GM23248 (cell line): ENCODE measurements around the gene TEX12. TPM values are rescaled to one million over a fixed set of nuclear protein-coding genes. Genes with fewer than 3 reads are reported as not detected.

Experiments used
- DNase-seq: peaks from one replicate; pipeline ENCODE4 v3.0.0-alpha.2; 2015
- H2AFZ ChIP-seq: fragments of 200-600 bp; sonication (generic); 2 replicates; pipeline ENCODE4 v1.6.1; 2016; ENCODE audit warnings: antibody characterized with exemption
- H3F3A ChIP-seq: fragments of 200-600 bp; sonication (generic); 2 replicates; pipeline ENCODE4 v1.6.1; 2016; ENCODE audit warnings: mild to moderate bottlenecking, antibody characterized with exemption, mixed run types; ENCODE audit not compliant: insufficient read depth
- H3K27ac ChIP-seq: fragments of 200-600 bp; sonication (generic); 2 replicates; pipeline ENCODE4 v1.5.1; 2016; ENCODE audit warnings: mild to moderate bottlenecking
- H3K27me3 ChIP-seq: fragments of 200-600 bp; sonication (generic); replicated peaks from 2 replicates; pipeline ENCODE4 v1.6.1; 2016; ENCODE audit warnings: mild to moderate bottlenecking; ENCODE audit not compliant: insufficient read depth
- H3K36me3 ChIP-seq: fragments of 200-600 bp; sonication (generic); 2 replicates; pipeline ENCODE4 v1.6.1; 2016; ENCODE audit warnings: low read depth, mild to moderate bottlenecking
- H3K4me1 ChIP-seq: fragments of 200-600 bp; sonication (generic); 2 replicates; pipeline ENCODE4 v1.6.1; 2016; ENCODE audit warnings: mild to moderate bottlenecking; ENCODE audit not compliant: insufficient read depth
- H3K4me2 ChIP-seq: fragments of 200-600 bp; sonication (generic); one replicate; pipeline ENCODE4 v1.6.1; 2016; ENCODE audit warnings: mild to moderate bottlenecking; ENCODE audit not compliant: unreplicated experiment
- H3K4me3 ChIP-seq: fragments of 200-600 bp; sonication (generic); 2 replicates; pipeline ENCODE4 v1.5.1; 2016; ENCODE audit warnings: mild to moderate bottlenecking
- H3K79me2 ChIP-seq: fragments of 200-600 bp; sonication (generic); 2 replicates; pipeline ENCODE4 v1.6.1; 2016; ENCODE audit warnings: mild to moderate bottlenecking; ENCODE audit not compliant: insufficient read depth
- H3K9ac ChIP-seq: fragments of 200-600 bp; sonication (generic); 2 replicates; pipeline ENCODE4 v1.6.1; 2016; ENCODE audit warnings: mild to moderate bottlenecking
- H3K9me2 ChIP-seq: fragments of 200-600 bp; sonication (generic); 2 replicates; pipeline ENCODE4 v1.6.1; 2016; ENCODE audit warnings: mixed run types, mild to moderate bottlenecking, moderate library complexity; ENCODE audit not compliant: insufficient read depth
- H3K9me3 ChIP-seq: fragments of 200-600 bp; sonication (generic); one replicate; pipeline ENCODE4 v1.6.1; 2017; ENCODE audit warnings: low read depth
- H4K20me1 ChIP-seq: fragments of 200-600 bp; sonication (generic); 2 replicates; pipeline ENCODE4 v1.6.0; 2016; ENCODE audit not compliant: insufficient read depth
- EZH2 ChIP-seq: fragments of 200-600 bp; sonication (generic); IDR thresholded peaks from 2 replicates; pipeline ENCODE4 v1.6.1; 2018; ENCODE audit warnings: antibody characterized with exemption, mild to moderate bottlenecking; ENCODE audit not compliant: insufficient read depth, poor library complexity, severe bottlenecking
- EZH2phosphoT487 ChIP-seq: fragments of 200-600 bp; sonication (generic); IDR thresholded peaks from 2 replicates; pipeline ENCODE4 v1.6.1; 2018; ENCODE audit warnings: antibody characterized with exemption, moderate library complexity, mild to moderate bottlenecking, low read depth; ENCODE audit not compliant: insufficient read depth
- WGBS, 2 experiments: methylation state at CpG; one replicate each; pipeline ENCODE4 v1.1.6; 2015 to 2017; ENCODE audit warnings: low lambda C conversion rate in 2 of 2, low coverage in 1 of 2; ENCODE audit errors: missing lambda C conversion rate in 2 of 2; 5-methylcytosine and 5-hydroxymethylcytosine counted together
- in situ Hi-C: fragments of 300-500 bp; cut with MboI; formaldehyde crosslinking; loops from 2 replicates; pipeline ENCODE4 v1.15.0; 2020
- polyA plus RNA-seq: library from polyadenylated mRNA; unstranded; fragments of >200 nt; fragmentation: Nextera tagmentation; extraction: Ambion mirVana; gene quantifications from 2 replicates; pipeline ENCODE4 v1.2.1, GENCODE V29; 2016
- total RNA-seq: library from RNA; depleted of rRNA; stranded (reverse); fragments of >200 nt; shearing (Covaris generic); gene quantifications from 2 replicates; pipeline ENCODE4 v1.2.3, GENCODE V29; 2014

The TEX12 gene
- total and polyA plus RNA-seq, 2 experiments from 2014 or later: 2.2 TPM; not detected in 1

- H2AFZ ChIP-seq: peak within 1 kb of the TSS; percentile 65
- peak; percentile 87 for DNase-seq
- in situ Hi-C loops: no loop called here
- peak within 1 kb of the TSS; percentile 84 for H3K4me2 ChIP-seq
- no peaks in the 10 kb centered on the region for H3K9me3 ChIP-seq
- no peaks in the 10 kb centered on the region for H3K27me3 ChIP-seq
- H3K9me2 ChIP-seq: no peaks in the 10 kb centered on the region
- H3K4me3 ChIP-seq: peak within 1 kb of the TSS; percentile 65
- no peaks in the 10 kb centered on the region for H4K20me1 ChIP-seq
- H3K36me3 ChIP-seq: no peaks in the 10 kb centered on the region
- TF ChIP-seq EZH2: no peak
- TF ChIP-seq EZH2phosphoT487: no peak
- H3K4me1 ChIP-seq: peaks cover 28% of the 10 kb centered on the region
- 3 to 4% methylated on average over 11 of the region's 11 CpGs for WGBS, 2 experiments
- H3K27ac ChIP-seq: peak within 1 kb of the TSS; percentile 30; the same call in 1 of the 2 replicates
- peaks cover 8% of the 10 kb centered on the region; the same call in 1 of the 2 replicates for H3F3A ChIP-seq
- H3K9ac ChIP-seq: peak within 1 kb of the TSS; percentile 71
- H3K79me2 ChIP-seq: no peaks in the 10 kb centered on the region
These were observed 7.8 kb downstream of the TEX12 start, which contains the start of gene BCO2 for GRCh38 chr11:112174789-112175598. BCO2 (plus strand) TSS chr11:112175512; CDS start chr11:112175602, 90 bp downstream.

GRCh38 chr11:112175599-112175952 is 8.4 kb downstream of the TEX12 start:
- Histone ChIP-seq H3K9me2 (no peaks in the 10 kb centered on the region), H3K27ac (peak overlapping the region; percentile 30; the same call in 1 of the 2 replicates), H2AFZ (peak overlapping the region; percentile 65), H3K9ac (peak overlapping the region; percentile 71), H3K4me3 (peak overlapping the region; percentile 65), H3K36me3 (no peaks in the 10 kb centered on the region), H3F3A (peaks cover 8% of the 10 kb centered on the region; the same call in 1 of the 2 replicates), H4K20me1 (no peaks in the 10 kb centered on the region), H3K9me3 (no peaks in the 10 kb centered on the region), H3K4me2 (peak overlapping the region; percentile 84), H3K27me3 (no peaks in the 10 kb centered on the region), H3K4me1 (peaks cover 28% of the 10 kb centered on the region), H3K79me2 (no peaks in the 10 kb centered on the region)
- no peak for DNase-seq
- no peak for TF ChIP-seq EZH2
- no peak for TF ChIP-seq EZH2phosphoT487
- in situ Hi-C loops: no loop called here
- 25 to 29% methylated on average over 4 of the region's 4 CpGs for WGBS, 2 experiments

- Histone ChIP-seq H3K9me2 (no peaks in the 10 kb centered on the region), H2AFZ (0 out of 2 replicates have a peak overlapping the region, but pooled peaks have one; percentile 65), H3K4me1 (peaks cover 28% of the 10 kb centered on the region), H3K9me3 (no peaks in the 10 kb centered on the region), H3K27me3 (no peaks in the 10 kb centered on the region), H3K36me3 (no peaks in the 10 kb centered on the region), H3K4me2 (no peak overlapping the region), H3K79me2 (no peaks in the 10 kb centered on the region), H3K4me3 (no peak overlapping the region), H3K27ac (no peak overlapping the region), H4K20me1 (no peaks in the 10 kb centered on the region), H3F3A (peaks cover 8% of the 10 kb centered on the region; the same call in 1 of the 2 replicates), H3K9ac (no peak overlapping the region)
- WGBS, 2 experiments: 89 to 96% methylated on average over 1 of the region's 1 CpG
- no peak for DNase-seq
- in situ Hi-C loops: no loop called here
- no peak for TF ChIP-seq EZH2
These were observed 8.9 kb downstream of the TEX12 start for GRCh38 chr11:112176077-112176476.

- WGBS, 2 experiments: 93 to 96% methylated on average over 4 of the region's 4 CpGs
These were observed 10.4 kb downstream of the TEX12 start for GRCh38 chr11:112177589-112177988.

More at GRCh38 chr11:112177589-112177988, 10.4 kb downstream of the TEX12 start:
- H2AFZ ChIP-seq: no peak overlapping the region
- H3K4me3 ChIP-seq: no peak overlapping the region
- in situ Hi-C loops: no loop called here
- no peak overlapping the region for H3K4me2 ChIP-seq
- H3K27ac ChIP-seq: no peak overlapping the region
- peaks cover 8% of the 10 kb centered on the region; the same call in 1 of the 2 replicates for H3F3A ChIP-seq
- H3K9me2 ChIP-seq: no peaks in the 10 kb centered on the region
- no peaks in the 10 kb centered on the region for H3K36me3 ChIP-seq
- no peak for DNase-seq
- H3K9ac ChIP-seq: no peak overlapping the region
- H4K20me1 ChIP-seq: no peaks in the 10 kb centered on the region
- TF ChIP-seq EZH2phosphoT487 (no peak), EZH2 (no peak)
- peaks cover 17% of the 10 kb centered on the region for H3K4me1 ChIP-seq
- H3K27me3 ChIP-seq: no peaks in the 10 kb centered on the region
- H3K9me3 ChIP-seq: no peaks in the 10 kb centered on the region
- no peaks in the 10 kb centered on the region for H3K79me2 ChIP-seq
